ENCODE measurements around the gene SEC11C.
"Not testable (repeated sequence)": the region's sequence is repeated elsewhere in the genome, so short reads cannot be mapped to it uniquely, and the experiment has no call there.

SEC11C gene

DNA sequence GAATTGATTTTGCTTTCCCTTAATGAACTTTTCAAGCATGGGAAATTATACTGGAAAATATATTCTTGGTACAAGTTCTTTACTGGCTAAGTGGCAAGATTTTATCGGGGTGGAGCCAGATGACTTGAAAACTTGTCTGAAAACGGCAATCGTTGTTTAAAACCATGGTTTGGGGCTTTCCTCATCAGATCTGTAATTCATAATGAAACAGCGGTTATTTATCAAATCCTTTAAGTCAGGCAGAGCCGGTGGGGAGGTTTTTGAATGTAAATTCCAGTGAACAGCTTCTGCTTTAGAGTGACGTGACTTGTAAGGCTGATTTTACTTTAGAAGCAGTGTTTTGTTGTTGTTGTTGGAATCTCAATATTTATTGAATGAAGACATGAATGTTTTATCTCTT is 2.6 kb downstream of the SEC11C start:
- H3K27me3 ChIP-seq (ENCODE audit: control insufficient read depth, insufficient read depth, low read length), result no peaks in the 10 kb centered on the region
- H3K9ac ChIP-seq, result no peak overlapping the region
- no peak overlapping the region for H2AFZ ChIP-seq
- no peaks in the 10 kb centered on the region for H3K36me3 ChIP-seq (ENCODE audit: control insufficient read depth, insufficient read depth, low read length)
- no peaks in the 10 kb centered on the region for H3K9me3 ChIP-seq (ENCODE audit: control insufficient read depth, low read length)
- TF ChIP-seq, protein P1, sequence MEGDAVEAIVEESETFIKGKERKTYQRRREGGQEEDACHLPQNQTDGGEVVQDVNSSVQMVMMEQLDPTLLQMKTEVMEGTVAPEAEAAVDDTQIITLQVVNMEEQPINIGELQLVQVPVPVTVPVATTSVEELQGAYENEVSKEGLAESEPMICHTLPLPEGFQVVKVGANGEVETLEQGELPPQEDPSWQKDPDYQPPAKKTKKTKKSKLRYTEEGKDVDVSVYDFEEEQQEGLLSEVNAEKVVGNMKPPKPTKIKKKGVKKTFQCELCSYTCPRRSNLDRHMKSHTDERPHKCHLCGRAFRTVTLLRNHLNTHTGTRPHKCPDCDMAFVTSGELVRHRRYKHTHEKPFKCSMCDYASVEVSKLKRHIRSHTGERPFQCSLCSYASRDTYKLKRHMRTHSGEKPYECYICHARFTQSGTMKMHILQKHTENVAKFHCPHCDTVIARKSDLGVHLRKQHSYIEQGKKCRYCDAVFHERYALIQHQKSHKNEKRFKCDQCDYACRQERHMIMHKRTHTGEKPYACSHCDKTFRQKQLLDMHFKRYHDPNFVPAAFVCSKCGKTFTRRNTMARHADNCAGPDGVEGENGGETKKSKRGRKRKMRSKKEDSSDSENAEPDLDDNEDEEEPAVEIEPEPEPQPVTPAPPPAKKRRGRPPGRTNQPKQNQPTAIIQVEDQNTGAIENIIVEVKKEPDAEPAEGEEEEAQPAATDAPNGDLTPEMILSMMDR (IDR thresholded peaks at IDR 0.05), result no peak
- H3K4me3 ChIP-seq (ENCODE audit: low read depth, low read length), result no peak overlapping the region
- H3K4me1 ChIP-seq, result peaks cover 18% of the 10 kb centered on the region
- peaks cover 49% of the 10 kb centered on the region for H3K79me2 ChIP-seq
- H3K27ac ChIP-seq, result no peak overlapping the region
- H3K4me2 ChIP-seq (ENCODE audit: low read length), result no peak overlapping the region

DNA sequence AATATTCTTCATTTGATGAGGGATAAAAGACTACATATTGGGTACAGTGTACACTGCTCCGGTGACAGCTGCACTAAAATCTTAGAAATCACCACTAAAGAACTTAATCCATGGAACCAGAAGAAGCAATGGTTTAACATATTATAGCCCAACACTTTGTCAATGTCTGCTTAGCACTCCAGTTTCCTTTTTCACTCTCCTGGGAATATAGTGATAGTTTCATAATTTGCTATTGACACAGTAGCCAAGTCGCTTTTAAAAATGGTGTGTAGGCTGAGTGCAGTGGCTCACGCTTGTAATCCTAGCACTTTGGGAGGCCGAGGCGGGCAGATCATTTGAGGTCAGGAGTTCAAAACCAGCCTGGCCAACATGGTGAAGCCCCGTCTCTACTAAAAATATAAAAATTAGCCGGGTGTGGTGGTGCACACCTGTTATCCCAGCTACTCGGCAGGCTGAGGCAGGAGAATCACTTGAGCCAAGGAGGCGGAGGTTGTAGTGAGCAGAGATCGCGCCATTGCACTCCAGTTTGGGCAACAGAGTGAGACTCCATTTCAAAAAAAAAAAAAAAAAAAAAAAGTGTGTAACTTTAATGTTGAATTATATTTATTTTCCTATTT is 3.2 kb downstream of the SEC11C start:
- H3K36me3 ChIP-seq (ENCODE audit: control insufficient read depth, insufficient read depth, low read length); H3K27me3 ChIP-seq (ENCODE audit: control insufficient read depth, insufficient read depth, low read length); H3K9me3 ChIP-seq (ENCODE audit: control insufficient read depth, low read length); H2AFZ ChIP-seq; H3K9ac ChIP-seq; H3K4me2 ChIP-seq (ENCODE audit: low read length); H3K4me3 ChIP-seq (ENCODE audit: low read depth, low read length); H3K27ac ChIP-seq: not testable (repeated sequence)
- Histone ChIP-seq H3K79me2 (peaks cover 49% of the 10 kb centered on the region), H3K4me1 (peaks cover 18% of the 10 kb centered on the region)

DNA sequence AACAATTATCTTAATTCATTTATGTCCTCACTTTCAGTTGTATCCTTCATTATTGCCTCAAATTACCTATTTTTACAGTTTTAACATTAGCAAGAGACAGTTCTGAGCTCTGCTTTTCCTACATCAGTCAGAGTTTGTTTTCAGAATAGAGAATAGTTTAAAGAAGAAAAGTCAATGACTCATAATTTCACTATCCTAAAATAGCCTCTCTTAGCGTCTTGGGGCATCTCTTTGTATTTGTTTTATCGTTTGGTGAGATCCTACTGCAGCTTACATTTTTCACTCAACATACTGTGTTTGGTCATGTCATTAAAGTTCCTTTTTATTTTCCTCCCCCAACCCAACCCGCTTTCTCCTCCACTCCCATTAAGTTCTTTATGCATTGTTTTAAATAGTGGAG is 3.8 kb downstream of the SEC11C start:
- H3K79me2 ChIP-seq, result peaks cover 49% of the 10 kb centered on the region
- peaks cover 18% of the 10 kb centered on the region for H3K4me1 ChIP-seq
- no peaks in the 10 kb centered on the region for H3K9me3 ChIP-seq (ENCODE audit: control insufficient read depth, low read length)
- H3K4me3 ChIP-seq (ENCODE audit: low read depth, low read length), result no peak overlapping the region
- no peak overlapping the region for H2AFZ ChIP-seq
- H3K9ac ChIP-seq, result no peak overlapping the region
- no peak overlapping the region for H3K27ac ChIP-seq
- no peaks in the 10 kb centered on the region for H3K27me3 ChIP-seq (ENCODE audit: control insufficient read depth, insufficient read depth, low read length)
- TF ChIP-seq, protein P1 (IDR thresholded peaks at IDR 0.05), result no peak
- no peaks in the 10 kb centered on the region for H3K36me3 ChIP-seq (ENCODE audit: control insufficient read depth, insufficient read depth, low read length)
- H3K4me2 ChIP-seq (ENCODE audit: low read length), result no peak overlapping the region

DNA sequence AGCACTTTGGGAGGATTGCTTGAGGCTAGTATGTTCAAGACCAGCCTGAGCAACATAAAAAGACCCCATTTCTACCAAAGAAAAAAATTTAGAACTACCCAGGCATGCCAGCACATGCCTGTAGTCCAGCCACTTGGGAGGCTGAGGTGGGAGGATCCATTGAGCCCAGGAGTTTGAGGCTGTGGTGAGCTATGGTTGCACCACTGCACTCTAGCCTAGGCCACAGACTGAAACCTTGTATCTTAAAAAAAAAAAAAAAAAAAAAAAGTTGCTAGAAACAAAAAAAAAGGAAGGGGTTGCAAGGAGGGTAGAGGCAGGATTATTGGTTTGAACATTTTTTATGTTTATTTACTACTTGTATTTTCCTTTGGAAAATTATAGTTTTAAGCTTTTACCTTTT is 4.8 kb downstream of the SEC11C start:
- no peaks in the 10 kb centered on the region for H3K9me3 ChIP-seq (ENCODE audit: control insufficient read depth, low read length)
- no peak overlapping the region for H3K27ac ChIP-seq
- TF ChIP-seq, protein P1 (IDR thresholded peaks at IDR 0.05), result no peak
- no peak overlapping the region for H2AFZ ChIP-seq
- no peaks in the 10 kb centered on the region for H3K36me3 ChIP-seq (ENCODE audit: control insufficient read depth, insufficient read depth, low read length)
- H3K4me2 ChIP-seq (ENCODE audit: low read length), result no peak overlapping the region
- no peak overlapping the region for H3K4me3 ChIP-seq (ENCODE audit: low read depth, low read length)
- no peaks in the 10 kb centered on the region for H3K27me3 ChIP-seq (ENCODE audit: control insufficient read depth, insufficient read depth, low read length)
- no peak overlapping the region for H3K9ac ChIP-seq
- peaks cover 49% of the 10 kb centered on the region for H3K79me2 ChIP-seq
- H3K4me1 ChIP-seq, result peaks cover 18% of the 10 kb centered on the region

DNA sequence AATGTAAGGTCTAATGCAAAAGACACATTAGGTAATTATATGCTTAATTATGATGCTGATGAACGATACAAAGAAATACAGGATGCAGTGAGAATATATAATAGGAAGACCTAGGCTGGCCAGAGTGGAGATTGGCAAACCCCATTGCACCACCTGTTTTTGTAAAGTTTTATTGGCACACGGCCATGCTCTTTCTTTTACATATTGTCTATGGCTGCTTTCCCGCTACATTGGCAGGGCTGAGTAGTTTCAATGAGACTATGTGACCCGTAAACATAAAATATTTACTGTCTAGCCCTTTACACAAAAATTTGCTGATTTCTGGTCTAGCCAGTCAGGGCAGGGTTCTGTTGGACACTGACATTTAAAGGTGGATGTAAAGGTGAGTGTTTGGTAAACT is 5.4 kb downstream of the SEC11C start:
- TF ChIP-seq, protein P1 (IDR thresholded peaks at IDR 0.05), result no peak
- Histone ChIP-seq H3K4me2 (ENCODE audit: low read length) (no peak overlapping the region), H3K27ac (no peak overlapping the region), H3K4me3 (ENCODE audit: low read depth, low read length) (no peak overlapping the region), H3K36me3 (ENCODE audit: control insufficient read depth, insufficient read depth, low read length) (no peaks in the 10 kb centered on the region), H3K27me3 (ENCODE audit: control insufficient read depth, insufficient read depth, low read length) (no peaks in the 10 kb centered on the region), H2AFZ (no peak overlapping the region), H3K79me2 (peaks cover 49% of the 10 kb centered on the region), H3K9me3 (ENCODE audit: control insufficient read depth, low read length) (no peaks in the 10 kb centered on the region), H3K9ac (no peak overlapping the region), H3K4me1 (peaks cover 18% of the 10 kb centered on the region)

All from parathyroid adenoma (tissue), 2 donors.